Heart left ventricle (tissue), 13 donors: ENCODE measurements around the gene CCDC8.

Experiments used
- CTCF ChIP-seq, 12 donors: fragments of 200-600 bp; sonication (generic) in 4 of 12; IDR thresholded peaks; one replicate each; pipeline versions ENCODE4 v1.5.0 to v1.8.0; 2018 to 2022; ENCODE audit warnings: antibody characterized with exemption in 12 of 12, mild to moderate bottlenecking in 5 of 12
- POLR2A ChIP-seq, 2 donors: fragments of 450-650 bp; IDR thresholded peaks; one replicate each; pipeline ENCODE4 v1.6.1; 2017; ENCODE audit warnings: antibody characterized with exemption in 2 of 2, mild to moderate bottlenecking in 2 of 2, moderate library complexity in 2 of 2
- donor health status: ischemic (EF 13 %, LVEDD 7.1; RV severe dilation, severe dysfunction).
- donor health status: DM: no; HTN: yes; CAD: no.
- donor health status: DM: no; HTN: no; CAD: no.
- donor health status: ischemic (EF 25% LVEDD 6.9; RV normal size, moderate dysfunction).
- donor health status: ischemic (EF 25% LVEDD 5.7; RV mildly dilated, moderate dysfunction).
- donor health status: ischemic (EF 35%, LVEDD 5.7; RV mildly dilated, moderate dysfunction).
- donor health status: nonischemic (EF 11% LVEDD 7.7; RV severe dilation, severe dysfunction).
- donor health status: DM: yes; HTN: yes; CAD: no.
- donor health status: PGD.
- donor health status: ischemic (EF 29% LVEDD 5.4; RV normal size, mild dysfunction).
- donor health status: nonischemic (EF 23%, LVEDD 6.1; RV moderate dilation, normal function).

GRCh38 chr19:46387713-46388130, 25.6 kb downstream of the CCDC8 start:
- TF ChIP-seq CTCF (IDR thresholded peaks at IDR 0.05) (no peak), POLR2A (IDR thresholded peaks at IDR 0.05) (no peak)
